KBM-7 (cell line): Measurements from ENCODE around the gene PSMG3.

Experiments
- DNase-seq: peaks from one replicate; pipeline ENCODE4 v3.0.0-alpha.2; 2015
- in situ Hi-C: fragments of 300-500 bp; cut with MboI; formaldehyde crosslinking; loops from 2 replicates; pipeline ENCODE4 v1.14.3; 2020; ENCODE audit warnings: low sequenced_read_pairs, low pct_unique_long_range_greater_than_20kb, mixed read lengths

The PSMG3 gene

GRCh38 chr7:1548944-1549343 is 20.9 kb downstream of the PSMG3 start:
- in situ Hi-C loops: no loop called here

GRCh38 chr7:1548438-1548831 is 21.4 kb downstream of the PSMG3 start:
- in situ Hi-C loops: no loop called here

More at GRCh38 chr7:1548944-1549343, 20.9 kb downstream of the PSMG3 start:
- DNase-seq: no peak

GRCh38 chr7:1547777-1548437 is 21.9 kb downstream of the PSMG3 start:
- no peak for DNase-seq
- in situ Hi-C loops: no loop called here

More at GRCh38 chr7:1548438-1548831, 21.4 kb downstream of the PSMG3 start:
- peak; percentile 25 for DNase-seq

GRCh38 chr7:1546909-1547776 is 22.7 kb downstream of the PSMG3 start:
- in situ Hi-C loops: no loop called here
- no peak for DNase-seq

GRCh38 chr7:1546274-1546908 is 23.4 kb downstream of the PSMG3 start:
- no peak for DNase-seq
- in situ Hi-C loops: no loop called here

- in situ Hi-C loops: no loop called here
- DNase-seq: no peak
These were observed 24.2 kb downstream of the PSMG3 start for GRCh38 chr7:1545417-1546246.

GRCh38 chr7:1544896-1545416 is 24.9 kb downstream of the PSMG3 start:
- in situ Hi-C loops: no loop called here
- no peak for DNase-seq

- in situ Hi-C loops: no loop called here
These were observed 25.5 kb downstream of the PSMG3 start for GRCh38 chr7:1544178-1544895.

GRCh38 chr7:1543826-1544177 is 26.0 kb downstream of the PSMG3 start:
- in situ Hi-C loops: no loop called here

More at GRCh38 chr7:1544178-1544895, 25.5 kb downstream of the PSMG3 start:
- DNase-seq: no peak

GRCh38 chr7:1542841-1543747 is 26.7 kb downstream of the PSMG3 start:
- DNase-seq: no peak
- in situ Hi-C loops: no loop called here

More at GRCh38 chr7:1543826-1544177, 26.0 kb downstream of the PSMG3 start:
- no peak for DNase-seq

- no peak for DNase-seq
- in situ Hi-C loops: no loop called here
These were observed 27.5 kb downstream of the PSMG3 start for GRCh38 chr7:1542329-1542728.

GRCh38 chr7:1541431-1542162 is 28.2 kb downstream of the PSMG3 start:
- DNase-seq: no peak
- in situ Hi-C loops: no loop called here

GRCh38 chr7:1540776-1541271 is 29.0 kb downstream of the PSMG3 start:
- in situ Hi-C loops: no loop called here
- DNase-seq: no peak

GRCh38 chr7:1539882-1540775 is 29.7 kb downstream of the PSMG3 start:
- in situ Hi-C loops: no loop called here
- DNase-seq: no peak

GRCh38 chr7:1539181-1539881 is 30.5 kb downstream of the PSMG3 start:
- in situ Hi-C loops: no loop called here
- no peak for DNase-seq
